ENCODE results near the gene MACROD2.

GRCh38 chr20:14643146-14643545 is 647.8 kb downstream of the MACROD2 start:
- TF ChIP-seq ZNF274 (IDR thresholded peaks at IDR 0.05; ENCODE audit: low read depth, low read length) (no peak), SUZ12 (IDR thresholded peaks at IDR 0.05; ENCODE audit: extremely low read depth, insufficient read depth, insufficient read length) (no peak), YY1 (IDR thresholded peaks at IDR 0.05; ENCODE audit: insufficient read depth, insufficient read length) (no peak)
